ENCODE results near the gene IFT74.

IFT74 gene

DNA sequence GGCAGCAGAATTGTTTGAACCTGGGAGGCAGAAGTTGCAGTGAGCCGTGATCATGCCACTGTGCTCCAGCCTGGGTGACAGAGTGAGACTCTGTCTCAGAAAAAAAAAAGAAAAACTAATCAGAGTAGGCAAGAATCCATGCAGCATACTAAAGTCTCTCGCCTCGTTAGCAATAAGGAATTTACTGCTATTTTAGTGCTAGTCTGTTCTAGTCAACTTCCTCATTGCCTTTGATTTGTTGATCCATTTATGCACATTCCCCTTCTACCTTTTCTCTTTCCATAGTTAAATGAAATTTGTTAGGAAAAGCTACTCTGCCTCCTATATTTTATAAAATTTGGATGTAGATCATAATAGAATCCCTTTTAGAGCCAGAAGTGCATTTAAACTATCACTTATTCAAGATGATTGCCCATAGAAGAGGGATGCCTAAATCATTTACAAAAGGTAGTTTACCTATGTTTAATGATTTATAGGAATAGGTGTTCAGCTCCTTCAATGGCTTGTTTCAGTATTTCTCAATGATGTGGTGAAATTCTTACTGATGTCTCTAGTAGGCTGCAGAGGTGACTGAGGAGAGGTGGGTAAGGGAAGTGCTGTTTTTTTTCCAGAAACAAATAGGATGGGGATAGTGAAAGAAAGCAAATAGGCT is 47.3 kb downstream of the IFT74 start:
- TF ChIP-seq, protein P1, sequence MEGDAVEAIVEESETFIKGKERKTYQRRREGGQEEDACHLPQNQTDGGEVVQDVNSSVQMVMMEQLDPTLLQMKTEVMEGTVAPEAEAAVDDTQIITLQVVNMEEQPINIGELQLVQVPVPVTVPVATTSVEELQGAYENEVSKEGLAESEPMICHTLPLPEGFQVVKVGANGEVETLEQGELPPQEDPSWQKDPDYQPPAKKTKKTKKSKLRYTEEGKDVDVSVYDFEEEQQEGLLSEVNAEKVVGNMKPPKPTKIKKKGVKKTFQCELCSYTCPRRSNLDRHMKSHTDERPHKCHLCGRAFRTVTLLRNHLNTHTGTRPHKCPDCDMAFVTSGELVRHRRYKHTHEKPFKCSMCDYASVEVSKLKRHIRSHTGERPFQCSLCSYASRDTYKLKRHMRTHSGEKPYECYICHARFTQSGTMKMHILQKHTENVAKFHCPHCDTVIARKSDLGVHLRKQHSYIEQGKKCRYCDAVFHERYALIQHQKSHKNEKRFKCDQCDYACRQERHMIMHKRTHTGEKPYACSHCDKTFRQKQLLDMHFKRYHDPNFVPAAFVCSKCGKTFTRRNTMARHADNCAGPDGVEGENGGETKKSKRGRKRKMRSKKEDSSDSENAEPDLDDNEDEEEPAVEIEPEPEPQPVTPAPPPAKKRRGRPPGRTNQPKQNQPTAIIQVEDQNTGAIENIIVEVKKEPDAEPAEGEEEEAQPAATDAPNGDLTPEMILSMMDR (IDR thresholded peaks at IDR 0.05; ENCODE audit: low read depth, low read length), result no peak
- no peak for DNase-seq (ENCODE audit: low read depth, low spot score)
- no peak overlapping the region for H3K4me3 ChIP-seq (ENCODE audit: low read depth, low read length)
- in situ Hi-C loops (cut with HindIII; ENCODE audit: low sequenced_read_pairs), result no loop called here

DNA sequence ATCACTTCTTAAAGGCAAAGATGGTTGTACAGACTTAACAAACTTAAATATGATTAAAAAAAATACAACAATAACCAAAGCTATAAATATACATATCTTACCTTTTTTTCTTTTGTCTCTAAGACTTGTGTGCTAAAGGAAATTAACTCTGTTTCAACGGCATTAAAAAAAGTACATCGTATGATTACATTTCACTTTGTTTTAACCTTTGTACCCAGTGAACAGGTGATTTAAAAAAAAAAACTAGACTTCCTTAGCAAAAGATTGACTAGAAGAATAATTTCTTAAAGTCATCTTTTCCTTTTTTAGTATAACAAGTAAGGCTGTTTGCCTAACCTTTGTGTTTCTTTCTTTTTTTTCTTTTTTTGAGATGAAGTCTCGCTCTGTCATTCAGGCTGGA is 49.3 kb downstream of the IFT74 start, which contains the start of gene LRRC19:
Gene LRRC19, minus strand, starts transcription at position 182 of the 400 bp plus-strand sequence. CDS start 5,978 bp downstream, outside the sequence.
- no peak for DNase-seq (ENCODE audit: low read depth, low spot score)
- no peak within 1 kb of the TSS for H3K4me3 ChIP-seq (ENCODE audit: low read depth, low read length)
- TF ChIP-seq, protein P1 (IDR thresholded peaks at IDR 0.05; ENCODE audit: low read depth, low read length), result no peak
- in situ Hi-C loops (cut with HindIII; ENCODE audit: low sequenced_read_pairs), result no loop called here

DNA sequence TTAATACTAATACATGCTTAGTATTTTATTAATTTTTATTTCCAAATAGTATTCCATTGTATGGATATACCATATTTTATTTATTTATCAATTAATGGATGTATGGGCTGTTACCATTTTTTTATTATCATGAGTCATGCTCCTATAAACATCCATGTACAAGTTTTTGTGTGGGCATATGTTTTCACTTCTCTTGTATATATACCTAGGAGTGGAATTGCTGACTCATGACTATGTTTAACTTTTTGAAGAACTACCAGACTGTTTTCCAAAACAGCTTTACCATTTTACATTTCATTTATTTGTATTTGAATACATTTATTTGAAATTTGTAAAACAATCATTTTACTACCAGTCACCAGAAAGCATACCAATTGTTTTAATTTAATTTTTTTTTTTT is 63.4 kb downstream of the IFT74 start:
- DNase-seq (ENCODE audit: low read depth, low spot score), result peak; percentile 13
- TF ChIP-seq, protein P1 (IDR thresholded peaks at IDR 0.05; ENCODE audit: low read depth, low read length), result no peak
- no peak overlapping the region for H3K4me3 ChIP-seq (ENCODE audit: low read depth, low read length)
- in situ Hi-C loops (cut with HindIII; ENCODE audit: low sequenced_read_pairs), result no loop called here

DNA sequence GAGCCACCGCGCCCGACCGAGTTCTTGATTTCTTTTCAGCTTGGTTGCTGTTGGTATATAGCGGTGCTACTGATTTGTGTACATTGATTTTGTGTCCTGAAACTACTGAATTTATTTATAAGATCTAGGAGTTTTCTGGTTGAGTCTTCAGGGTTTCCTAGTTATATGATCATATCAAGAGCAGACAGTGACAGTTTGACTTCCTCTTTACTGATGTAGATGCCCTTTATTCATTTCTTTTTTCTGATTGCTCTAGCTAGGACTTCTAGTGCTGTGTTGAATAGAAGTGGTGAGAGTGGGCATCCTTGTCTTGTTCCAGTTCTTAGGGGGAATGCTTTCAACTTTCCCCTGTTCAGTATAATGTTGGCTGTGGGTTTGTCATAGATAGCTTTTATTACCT is 66.7 kb downstream of the IFT74 start:
- no peak for DNase-seq (ENCODE audit: low read depth, low spot score)
- no peak overlapping the region for H3K4me3 ChIP-seq (ENCODE audit: low read depth, low read length)
- in situ Hi-C loops (cut with HindIII; ENCODE audit: low sequenced_read_pairs), result no loop called here
- TF ChIP-seq, protein P1 (IDR thresholded peaks at IDR 0.05; ENCODE audit: low read depth, low read length), result no peak

DNA sequence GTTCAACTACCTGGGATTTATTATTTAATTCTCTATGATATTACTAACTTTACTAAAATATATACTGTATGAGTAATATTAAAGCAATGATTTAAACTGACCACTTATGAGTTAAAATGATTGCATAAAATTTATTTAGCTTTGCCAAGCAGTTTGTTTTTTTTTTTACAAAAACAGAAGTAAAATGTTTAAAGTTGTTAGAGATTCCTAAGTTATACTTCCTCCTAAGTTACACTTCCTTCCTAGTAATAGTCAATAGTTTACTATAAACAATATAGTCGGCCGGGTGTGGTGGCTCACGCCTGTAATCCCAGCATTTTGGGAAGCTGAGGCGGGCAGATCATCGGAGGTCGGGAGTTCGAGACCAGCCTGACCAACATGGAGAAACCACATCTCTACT is 73.0 kb downstream of the IFT74 start:
- in situ Hi-C loops (cut with HindIII; ENCODE audit: low sequenced_read_pairs), result no loop called here
- no peak overlapping the region for H3K4me3 ChIP-seq (ENCODE audit: low read depth, low read length)
- DNase-seq (ENCODE audit: low read depth, low spot score), result no peak
- TF ChIP-seq, protein P1 (IDR thresholded peaks at IDR 0.05; ENCODE audit: low read depth, low read length), result no peak

DNA sequence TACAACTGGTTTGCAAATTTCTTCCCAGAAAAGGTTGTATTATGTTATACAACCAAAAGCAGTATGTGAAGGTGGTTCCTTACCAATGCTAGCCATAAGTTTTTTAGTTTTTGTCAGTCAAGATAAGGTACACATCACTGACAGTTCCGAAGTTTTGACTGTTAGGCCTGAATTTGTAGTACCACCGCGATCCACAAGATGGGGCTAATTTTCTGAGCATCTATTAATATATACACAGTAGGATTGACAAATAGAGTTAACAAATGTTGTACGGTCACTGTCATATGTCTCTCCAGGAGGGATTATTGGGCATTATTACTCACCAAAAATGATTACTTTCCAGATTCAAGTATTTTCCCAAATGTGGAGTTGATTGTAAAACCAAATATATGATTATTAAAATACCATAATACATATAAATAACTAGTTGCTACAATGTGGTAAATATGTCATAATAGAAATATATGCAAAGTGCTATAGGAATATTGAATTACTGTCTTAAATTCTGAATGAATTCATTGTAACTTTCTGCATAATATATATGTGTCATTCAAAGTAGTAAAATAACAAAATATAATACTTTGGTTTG is 77.7 kb downstream of the IFT74 start:
- H3K4me3 ChIP-seq (ENCODE audit: low read depth, low read length), result no peak overlapping the region
- peak; percentile 50 for DNase-seq (ENCODE audit: low read depth, low spot score)
- in situ Hi-C loops (cut with HindIII; ENCODE audit: low sequenced_read_pairs), result no loop called here
- TF ChIP-seq, protein P1 (IDR thresholded peaks at IDR 0.05; ENCODE audit: low read depth, low read length), result peak; percentile 80

Measured in astrocyte of the spinal cord (primary cell).